GM12878 (cell line): ENCODE results near the gene OXCT1. TPM values are rescaled to one million over a fixed set of nuclear protein-coding genes. Genes with fewer than 3 reads are reported as not detected.

Experiments
- ATAC-seq: fragments of 200-7000 bp; cut with Tn5 transposase; 3 replicates; pipeline ENCODE4 v1.9.1; 2020; ENCODE audit warnings: mild to moderate bottlenecking, moderate library complexity
- BruUV-seq: library from RNA; stranded (reverse); fragments of 400-500 nt; replicated peaks from 2 replicates; lab custom pipeline; 2021; lab: Mats Ljungman, UMichigan
- CTCF ChIA-PET: fragments of 300-600 bp; sonication (Branson Sonifier 250); formaldehyde crosslinking; extraction: SDS; loops from one replicate; lab custom pipeline; 2021; ENCODE audit warnings: inconsistent platforms; lab: Yijun Ruan, JAX
- POLR2A ChIA-PET: fragments of 350-600 bp; formaldehyde crosslinking; extraction: SDS; loops from one replicate; lab custom pipeline; 2021; ENCODE audit warnings: inconsistent platforms; lab: Charles Lee
- RAD21 ChIA-PET: fragments of 300-600 bp; sonication (Branson Sonifier 250); formaldehyde crosslinking; loops from one replicate; lab custom pipeline; 2023; ENCODE audit warnings: antibody characterized with exemption; ENCODE audit not compliant: unreplicated experiment; lab: Charles Lee
- SMC1A ChIA-PET: fragments of 300-600 bp; sonication (Branson Sonifier 250); formaldehyde crosslinking; loops from one replicate; lab custom pipeline; 2023; ENCODE audit not compliant: unreplicated experiment, uncharacterized antibody; lab: Charles Lee
- DNase-seq: peaks from one replicate; pipeline ENCODE4 v3.0.0-alpha.2; 2011; ENCODE audit warnings: low read depth, low spot score
- FAIRE-seq: peaks from 3 replicates; lab custom pipeline; 2011; peaks lifted over from hg19 to GRCh38; lab: Jason Lieb, UNC
- H2AFZ ChIP-seq: 2 replicates; pipeline ENCODE4 v1.6.0; 2011; ENCODE audit warnings: low read depth, low read length, control low read depth; ENCODE audit not compliant: control insufficient read depth
- H3K27ac ChIP-seq: 2 replicates; pipeline ENCODE4 v1.5.1; 2011; ENCODE audit warnings: control low read depth; ENCODE audit not compliant: control insufficient read depth, insufficient read depth
- H3K27me3 ChIP-seq, 2 experiments: replicated peaks in 1 of 2; 2 replicates each; pipeline versions ENCODE4 v1.6.0 to v1.6.1; 2011; ENCODE audit warnings: low read length in 1 of 2; ENCODE audit not compliant: control insufficient read depth in 2 of 2, insufficient read depth in 2 of 2
- H3K36me3 ChIP-seq, 2 experiments: 2 replicates each; pipeline ENCODE4 v1.5.1; 2011; ENCODE audit warnings: low read length in 1 of 2; ENCODE audit not compliant: control insufficient read depth in 2 of 2, insufficient read depth in 2 of 2
- H3K4me1 ChIP-seq: 2 replicates; pipeline ENCODE4 v1.6.1; 2011; ENCODE audit warnings: mild to moderate bottlenecking, low read length, moderate library complexity, mixed read lengths; ENCODE audit not compliant: control insufficient read depth, insufficient read depth
- H3K4me2 ChIP-seq: 2 replicates; pipeline ENCODE4 v1.6.0; 2011; ENCODE audit warnings: control low read depth; ENCODE audit not compliant: control insufficient read depth, insufficient read depth
- H3K4me3 ChIP-seq: fragments of 200-600 bp; sonication (generic); 2 replicates; pipeline ENCODE4 v1.5.1; 2016
- H3K79me2 ChIP-seq: 2 replicates; pipeline ENCODE4 v1.6.0; 2011; ENCODE audit warnings: low read length; ENCODE audit not compliant: control insufficient read depth, insufficient read depth
- H3K9ac ChIP-seq: 2 replicates; pipeline ENCODE4 v1.8.0; 2011; ENCODE audit warnings: low read length, control low read depth, mixed read lengths; ENCODE audit not compliant: control insufficient read depth, insufficient read depth
- H3K9me3 ChIP-seq: replicated peaks from 3 replicates; pipeline ENCODE4 v1.5.1; 2011; ENCODE audit warnings: mild to moderate bottlenecking, low read length; ENCODE audit not compliant: control insufficient read depth, insufficient read depth
- H4K20me1 ChIP-seq: 2 replicates; pipeline ENCODE4 v1.6.0; 2011; ENCODE audit not compliant: control insufficient read depth, insufficient read depth
- ASH2L ChIP-seq: fragments of 300-600, 200-600 bp; sonication (generic); IDR thresholded peaks from 2 replicates; pipeline ENCODE4 v1.6.1; 2017; ENCODE audit warnings: low read depth, mild to moderate bottlenecking, borderline replicate concordance
- ATF7 ChIP-seq: fragments of 450-650 bp; IDR thresholded peaks from 2 replicates; pipeline ENCODE4 v1.6.1; 2016; ENCODE audit warnings: low read depth, mild to moderate bottlenecking
- CBFB ChIP-seq: IDR thresholded peaks from 2 replicates; pipeline ENCODE4 v1.6.1; 2016; ENCODE audit warnings: antibody characterized with exemption, low read depth
- CEBPZ ChIP-seq: fragments of 150-350 bp; IDR thresholded peaks from 2 replicates; pipeline ENCODE4 v1.6.1; 2016; ENCODE audit warnings: low read depth, low read length
- FOS ChIP-seq: IDR thresholded peaks from 3 replicates; pipeline ENCODE4 v1.6.1; 2011; ENCODE audit warnings: borderline replicate concordance; ENCODE audit not compliant: insufficient read length; ENCODE audit errors: extremely low read depth
- MYC ChIP-seq: IDR thresholded peaks from 2 replicates; pipeline ENCODE4 v1.6.1; 2011; ENCODE audit warnings: mild to moderate bottlenecking, low read length, moderate library complexity, inconsistent platforms; ENCODE audit not compliant: insufficient read depth, insufficient replicate concordance, insufficient read length, severe bottlenecking
- NFIC ChIP-seq: IDR thresholded peaks from 2 replicates; pipeline ENCODE4 v1.6.1; 2012; ENCODE audit warnings: low read depth, mild to moderate bottlenecking, inconsistent platforms, low read length, moderate library complexity
- RBBP5 ChIP-seq: fragments of 200-600 bp; sonication (generic); conservative IDR thresholded peaks from 2 replicates; pipeline ENCODE4 v1.6.1; 2016
- SREBF2 ChIP-seq: IDR thresholded peaks from 2 replicates; pipeline ENCODE4 v1.6.1; 2012; ENCODE audit warnings: mild to moderate bottlenecking, low read length
- STAT3 ChIP-seq: IDR thresholded peaks from 2 replicates; pipeline ENCODE4 v1.6.1; 2011; ENCODE audit warnings: low read depth, low read length, improper control_type of control experiment
- YY1 ChIP-seq: IDR thresholded peaks from 2 replicates; pipeline ENCODE4 v1.6.1; 2011; ENCODE audit warnings: low read depth, mild to moderate bottlenecking, low read length
- WGBS: methylation state at CpG from one replicate; pipeline ENCODE4 v1.1.6; 2016; ENCODE audit warnings: low lambda C conversion rate; ENCODE audit not compliant: insufficient replicate concordance, insufficient coverage; ENCODE audit errors: missing lambda C conversion rate; 5-methylcytosine and 5-hydroxymethylcytosine counted together
- in situ Hi-C: fragments of 300-500 bp; cut with MboI; formaldehyde crosslinking; loops from 9 replicates; pipeline ENCODE4 v1.14.3; 2018; ENCODE audit warnings: mixed read lengths
- intact Hi-C: fragments of 100-400 bp; cut with micrococcal nuclease; formaldehyde crosslinking; loops from one replicate; pipeline ENCODE4 v1.14.2; 2022; ENCODE audit not compliant: unreplicated experiment
- polyA plus RNA-seq, 11 experiments: library from polyadenylated mRNA; depleted of rRNA in 4 of 11; unstranded in 6 of 11; stranded (reverse) in 5 of 11; fragments of >200 nt; fragmentation: Nextera tagmentation in 4 of 11; fragmentation: Illumina TruSeq in 1 of 11; extraction: Ambion mirVana in 4 of 11; extraction: Trizol in 1 of 11; gene quantifications; 1 replicate in 1 of 11; 2 replicates in 10 of 11; pipeline versions ENCODE4 v1.2.1 to v1.2.3, GENCODE V29; 2011 to 2016; ENCODE audit warnings: inconsistent platforms in 2 of 11, missing spikeins in 2 of 11, low read depth in 1 of 11
- total RNA-seq, 4 experiments: library from RNA; depleted of rRNA in 3 of 4; stranded (reverse); fragments of >200 nt in 3 of 4; fragmentation: Illumina TruSeq in 1 of 4; extraction: Trizol in 1 of 4; gene quantifications; 2 replicates each; pipeline versions ENCODE4 v1.2.1 to v1.2.3, GENCODE V29; 2013 to 2021
- TF ChIP-seq, protein P1 (sequence below): fragments of 450-650 bp; IDR thresholded peaks from 2 replicates; pipeline ENCODE4 v1.6.1; 2017; ENCODE audit warnings: mild to moderate bottlenecking, low read depth, inconsistent platforms; ENCODE audit not compliant: poor library complexity, severe bottlenecking

OXCT1 gene
- total and polyA plus RNA-seq, 10 of the 15 experiments (the other 5 are each of a cell fraction or from before 2014, with no cell fraction given): 46.9 to 103 (median 70.5) TPM

DNA sequence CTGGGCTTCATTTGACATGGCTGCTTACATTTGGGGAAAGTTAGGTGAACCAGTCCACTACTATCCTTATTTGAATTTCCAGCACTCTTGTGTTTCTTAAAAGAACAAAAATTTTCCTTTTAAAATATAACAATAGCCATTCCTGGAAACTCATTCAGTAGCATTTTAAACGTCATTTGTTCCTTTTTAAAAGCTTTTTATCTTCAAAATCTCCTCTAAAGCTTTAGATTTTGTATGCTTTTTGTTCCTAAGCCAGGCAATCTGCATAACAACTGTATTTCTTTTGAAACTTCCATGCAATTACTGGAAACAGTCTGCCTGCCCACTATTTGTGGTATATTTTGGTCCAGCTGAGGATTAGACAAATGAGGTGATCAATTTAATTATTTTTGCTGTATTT is 187.6 kb downstream of the OXCT1 start:
- no peaks in the 10 kb centered on the region for H3K36me3 ChIP-seq
- DNase-seq: no peak
- 0% methylated on average over 1 of the region's 1 CpG for WGBS
- no peak overlapping the region for H3K9ac ChIP-seq
- ATAC-seq: no peak
- ChIA-PET RAD21 (no interaction called here), CTCF (interaction anchor here (0.9 to 2.3 kb wide), 4 partner anchors 9 to 174 kb away, joined by 3 to 7 read pairs (median 4); no protein-coding TSS in a partner anchor), SMC1A (interaction anchor here (1.2 kb wide), 1 partner anchor 161 kb away, joined by 4 read pairs; no protein-coding TSS in a partner anchor), POLR2A (no interaction called here)
- in situ Hi-C loops: no loop called here
- TF ChIP-seq NFIC: no peak
- no peak for TF ChIP-seq ASH2L
- TF ChIP-seq STAT3: no peak
- no peak for TF ChIP-seq CEBPZ
- no peak for TF ChIP-seq FOS
- TF ChIP-seq SREBF2: no peak
- TF ChIP-seq ATF7: no peak
- TF ChIP-seq MYC: no peak
- no peak for TF ChIP-seq CBFB
- TF ChIP-seq, protein P1, sequence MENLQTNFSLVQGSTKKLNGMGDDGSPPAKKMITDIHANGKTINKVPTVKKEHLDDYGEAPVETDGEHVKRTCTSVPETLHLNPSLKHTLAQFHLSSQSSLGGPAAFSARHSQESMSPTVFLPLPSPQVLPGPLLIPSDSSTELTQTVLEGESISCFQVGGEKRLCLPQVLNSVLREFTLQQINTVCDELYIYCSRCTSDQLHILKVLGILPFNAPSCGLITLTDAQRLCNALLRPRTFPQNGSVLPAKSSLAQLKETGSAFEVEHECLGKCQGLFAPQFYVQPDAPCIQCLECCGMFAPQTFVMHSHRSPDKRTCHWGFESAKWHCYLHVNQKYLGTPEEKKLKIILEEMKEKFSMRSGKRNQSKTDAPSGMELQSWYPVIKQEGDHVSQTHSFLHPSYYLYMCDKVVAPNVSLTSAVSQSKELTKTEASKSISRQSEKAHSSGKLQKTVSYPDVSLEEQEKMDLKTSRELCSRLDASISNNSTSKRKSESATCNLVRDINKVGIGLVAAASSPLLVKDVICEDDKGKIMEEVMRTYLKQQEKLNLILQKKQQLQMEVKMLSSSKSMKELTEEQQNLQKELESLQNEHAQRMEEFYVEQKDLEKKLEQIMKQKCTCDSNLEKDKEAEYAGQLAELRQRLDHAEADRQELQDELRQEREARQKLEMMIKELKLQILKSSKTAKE: no peak
- no peak for TF ChIP-seq YY1
- no peak for TF ChIP-seq RBBP5
- H4K20me1 ChIP-seq: no peaks in the 10 kb centered on the region
- no peak overlapping the region for H3K27ac ChIP-seq
- H3K9me3 ChIP-seq: no peaks in the 10 kb centered on the region
- no peak for FAIRE-seq
- H3K79me2 ChIP-seq: no peaks in the 10 kb centered on the region
- no peak overlapping the region for H2AFZ ChIP-seq
- no TSS peak for BruUV-seq
- intact Hi-C loops: no loop called here
- no peak overlapping the region for H3K4me2 ChIP-seq
- H3K4me3 ChIP-seq: no peak overlapping the region
- H3K4me1 ChIP-seq: no peaks in the 10 kb centered on the region
- no peaks in the 10 kb centered on the region for H3K27me3 ChIP-seq
